SK-N-SH (cell line): ENCODE data around the gene CTAGE8.
"Not testable (repeated sequence)": the region's sequence is repeated elsewhere in the genome, so short reads cannot be mapped to it uniquely, and the experiment has no call there.

ENCODE experiments used
- EZH2phosphoT487 ChIP-seq: fragments of 200-600 bp; sonication (generic); IDR thresholded peaks from 2 replicates; pipeline ENCODE4 v1.6.1; 2017; ENCODE audit warnings: low read depth, mixed run types, mild to moderate bottlenecking, antibody characterized with exemption, moderate library complexity, borderline replicate concordance
- FOSL2 ChIP-seq: IDR thresholded peaks from 2 replicates; pipeline ENCODE4 v1.4.0; 2012; ENCODE audit warnings: low read depth, mild to moderate bottlenecking, moderate library complexity, borderline replicate concordance
- POLR2AphosphoS5 ChIP-seq: IDR thresholded peaks from 2 replicates; pipeline ENCODE4 v1.6.1; 2012; ENCODE audit warnings: low read depth, low read length
- RAD21 ChIP-seq: IDR thresholded peaks from 2 replicates; pipeline ENCODE4 v1.6.1; 2012; ENCODE audit warnings: mild to moderate bottlenecking, low read length
- RXRA ChIP-seq: IDR thresholded peaks from 2 replicates; pipeline ENCODE4 v1.4.0; 2012; ENCODE audit warnings: low read depth, mild to moderate bottlenecking, borderline replicate concordance
- SIN3A ChIP-seq: IDR thresholded peaks from 2 replicates; pipeline ENCODE4 v1.6.1; 2012; ENCODE audit warnings: low read depth, mild to moderate bottlenecking, low read length, moderate library complexity, borderline replicate concordance
- TAF1 ChIP-seq: IDR thresholded peaks from 2 replicates; pipeline ENCODE4 v1.6.1; 2012; ENCODE audit warnings: low read depth, mild to moderate bottlenecking, low read length, moderate library complexity, borderline replicate concordance
- TF ChIP-seq, protein P1 (sequence below): fragments of 200-600 bp; sonication (generic); IDR thresholded peaks from 2 replicates; pipeline ENCODE4 v1.6.1; 2017; ENCODE audit warnings: antibody characterized with exemption, mild to moderate bottlenecking, moderate library complexity
- TF ChIP-seq, protein P2 (sequence below): IDR thresholded peaks from 2 replicates; pipeline ENCODE4 v1.6.1; 2012; ENCODE audit warnings: mild to moderate bottlenecking, low read depth, low read length, moderate library complexity

DNA sequence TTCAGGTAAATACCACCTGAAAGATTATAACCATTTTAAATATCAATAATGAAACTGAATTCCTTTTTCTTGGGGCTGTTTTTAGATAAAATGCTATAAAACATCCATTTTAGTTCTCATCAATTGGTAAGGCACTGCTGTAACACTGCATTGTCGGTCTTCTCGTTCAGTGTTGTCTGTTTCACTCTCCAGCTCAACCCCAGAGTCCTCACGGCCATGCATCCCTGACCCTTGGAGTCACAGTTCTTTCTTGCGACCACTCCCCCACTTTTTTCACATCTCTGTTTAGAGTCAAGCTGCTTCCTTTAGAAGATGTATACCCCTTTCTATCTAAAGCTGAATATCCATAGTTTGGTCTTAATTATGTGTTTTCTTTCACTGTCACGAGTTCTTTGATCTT lies 22.1 kb downstream of the CTAGE8 start:
- not testable (repeated sequence) for TF ChIP-seq EZH2phosphoT487, TAF1, POLR2AphosphoS5, RAD21, RXRA, SIN3A, FOSL2
- TF ChIP-seq, protein P1, sequence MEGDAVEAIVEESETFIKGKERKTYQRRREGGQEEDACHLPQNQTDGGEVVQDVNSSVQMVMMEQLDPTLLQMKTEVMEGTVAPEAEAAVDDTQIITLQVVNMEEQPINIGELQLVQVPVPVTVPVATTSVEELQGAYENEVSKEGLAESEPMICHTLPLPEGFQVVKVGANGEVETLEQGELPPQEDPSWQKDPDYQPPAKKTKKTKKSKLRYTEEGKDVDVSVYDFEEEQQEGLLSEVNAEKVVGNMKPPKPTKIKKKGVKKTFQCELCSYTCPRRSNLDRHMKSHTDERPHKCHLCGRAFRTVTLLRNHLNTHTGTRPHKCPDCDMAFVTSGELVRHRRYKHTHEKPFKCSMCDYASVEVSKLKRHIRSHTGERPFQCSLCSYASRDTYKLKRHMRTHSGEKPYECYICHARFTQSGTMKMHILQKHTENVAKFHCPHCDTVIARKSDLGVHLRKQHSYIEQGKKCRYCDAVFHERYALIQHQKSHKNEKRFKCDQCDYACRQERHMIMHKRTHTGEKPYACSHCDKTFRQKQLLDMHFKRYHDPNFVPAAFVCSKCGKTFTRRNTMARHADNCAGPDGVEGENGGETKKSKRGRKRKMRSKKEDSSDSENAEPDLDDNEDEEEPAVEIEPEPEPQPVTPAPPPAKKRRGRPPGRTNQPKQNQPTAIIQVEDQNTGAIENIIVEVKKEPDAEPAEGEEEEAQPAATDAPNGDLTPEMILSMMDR, result not testable (repeated sequence)
- TF ChIP-seq, protein P2, sequence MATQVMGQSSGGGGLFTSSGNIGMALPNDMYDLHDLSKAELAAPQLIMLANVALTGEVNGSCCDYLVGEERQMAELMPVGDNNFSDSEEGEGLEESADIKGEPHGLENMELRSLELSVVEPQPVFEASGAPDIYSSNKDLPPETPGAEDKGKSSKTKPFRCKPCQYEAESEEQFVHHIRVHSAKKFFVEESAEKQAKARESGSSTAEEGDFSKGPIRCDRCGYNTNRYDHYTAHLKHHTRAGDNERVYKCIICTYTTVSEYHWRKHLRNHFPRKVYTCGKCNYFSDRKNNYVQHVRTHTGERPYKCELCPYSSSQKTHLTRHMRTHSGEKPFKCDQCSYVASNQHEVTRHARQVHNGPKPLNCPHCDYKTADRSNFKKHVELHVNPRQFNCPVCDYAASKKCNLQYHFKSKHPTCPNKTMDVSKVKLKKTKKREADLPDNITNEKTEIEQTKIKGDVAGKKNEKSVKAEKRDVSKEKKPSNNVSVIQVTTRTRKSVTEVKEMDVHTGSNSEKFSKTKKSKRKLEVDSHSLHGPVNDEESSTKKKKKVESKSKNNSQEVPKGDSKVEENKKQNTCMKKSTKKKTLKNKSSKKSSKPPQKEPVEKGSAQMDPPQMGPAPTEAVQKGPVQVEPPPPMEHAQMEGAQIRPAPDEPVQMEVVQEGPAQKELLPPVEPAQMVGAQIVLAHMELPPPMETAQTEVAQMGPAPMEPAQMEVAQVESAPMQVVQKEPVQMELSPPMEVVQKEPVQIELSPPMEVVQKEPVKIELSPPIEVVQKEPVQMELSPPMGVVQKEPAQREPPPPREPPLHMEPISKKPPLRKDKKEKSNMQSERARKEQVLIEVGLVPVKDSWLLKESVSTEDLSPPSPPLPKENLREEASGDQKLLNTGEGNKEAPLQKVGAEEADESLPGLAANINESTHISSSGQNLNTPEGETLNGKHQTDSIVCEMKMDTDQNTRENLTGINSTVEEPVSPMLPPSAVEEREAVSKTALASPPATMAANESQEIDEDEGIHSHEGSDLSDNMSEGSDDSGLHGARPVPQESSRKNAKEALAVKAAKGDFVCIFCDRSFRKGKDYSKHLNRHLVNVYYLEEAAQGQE, result not testable (repeated sequence)
